Right forelimb (tissue), 1 donor: ENCODE data around the gene CAND2.
"Not testable (repeated sequence)": the region's sequence is repeated elsewhere in the genome, so short reads cannot be mapped to it uniquely, and the experiment has no call there.

Experiments used
- DNase-seq: peaks from one replicate; pipeline ENCODE4 v3.0.0-alpha.2; 2018

CAND2 gene

GRCh38 chr3:12832350-12833221, 36.1 kb downstream of the CAND2 start:
- DNase-seq = no peak

DNA sequence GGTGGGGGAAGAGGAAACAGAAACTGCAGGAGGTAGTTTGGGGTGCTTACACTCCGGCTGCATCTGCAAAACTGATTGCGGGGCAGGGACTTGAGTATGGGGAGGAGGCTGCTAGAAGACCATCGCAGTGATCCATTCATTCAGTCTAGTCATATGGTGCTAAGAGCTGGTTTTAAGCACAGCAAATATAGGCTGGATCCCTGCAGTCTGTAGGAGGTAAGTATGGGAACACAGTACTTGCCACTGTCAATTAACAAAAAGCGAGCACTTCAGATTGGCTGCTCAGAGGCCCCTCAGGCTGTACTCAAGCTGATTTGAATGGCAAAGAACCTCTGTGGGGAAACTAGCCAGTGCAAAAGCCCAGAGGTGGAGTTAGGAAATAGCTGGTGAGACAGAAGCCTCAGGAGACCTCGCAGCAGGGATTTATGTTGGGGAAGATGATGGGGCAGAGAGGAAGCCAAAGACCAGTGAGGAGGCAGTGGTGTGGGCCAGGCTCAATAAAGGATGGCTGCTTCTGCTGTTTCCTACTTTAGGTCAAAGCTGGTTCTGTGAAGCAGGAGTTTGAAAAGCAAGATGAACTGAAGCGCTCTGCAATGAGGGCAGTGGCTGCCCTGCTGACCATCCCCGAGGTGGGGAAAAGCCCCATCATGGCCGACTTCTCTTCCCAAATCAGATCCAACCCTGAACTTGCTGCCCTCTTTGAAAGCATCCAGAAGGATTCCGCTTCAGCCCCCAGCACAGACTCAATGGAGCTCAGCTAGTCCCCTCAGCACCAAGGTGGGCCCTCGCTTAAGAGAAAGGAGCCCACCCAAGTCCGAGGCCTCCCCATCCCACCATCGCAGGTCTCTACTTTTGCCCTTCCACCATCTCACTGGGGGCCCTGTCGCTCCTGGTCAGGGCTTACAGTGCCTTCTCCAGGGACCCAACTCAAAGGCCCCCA, 37.0 kb downstream of the CAND2 start:
- no peak for DNase-seq

DNA sequence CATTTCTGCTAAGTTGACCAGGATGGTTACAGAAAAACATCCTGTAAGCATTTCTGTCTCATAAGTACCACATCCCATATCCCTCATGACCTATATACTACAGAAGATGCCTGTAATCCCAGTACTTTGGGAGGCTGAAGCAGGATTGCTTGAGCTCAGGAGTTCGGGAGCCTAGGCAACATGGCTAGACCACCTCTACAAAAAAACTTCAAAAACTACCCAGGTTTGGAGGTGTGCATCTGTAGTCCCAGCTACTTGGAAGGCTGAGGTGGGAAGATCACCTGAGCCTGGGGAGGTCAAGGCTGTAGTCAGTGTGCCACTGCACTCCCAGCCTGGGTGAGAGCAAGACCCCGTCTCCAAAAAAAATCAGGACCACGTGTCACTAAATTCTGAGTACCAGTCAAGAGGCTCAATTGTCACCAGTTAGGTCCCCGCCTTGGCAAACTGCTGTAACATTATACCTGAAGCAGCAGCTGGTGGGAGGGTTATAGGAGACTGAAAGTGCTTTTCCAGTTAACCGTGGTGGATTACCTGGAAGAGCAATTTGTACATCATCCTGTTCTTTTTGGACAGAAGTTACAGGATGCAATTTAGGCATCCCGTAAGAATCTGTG, 38.7 kb downstream of the CAND2 start:
- DNase-seq = no peak

DNA sequence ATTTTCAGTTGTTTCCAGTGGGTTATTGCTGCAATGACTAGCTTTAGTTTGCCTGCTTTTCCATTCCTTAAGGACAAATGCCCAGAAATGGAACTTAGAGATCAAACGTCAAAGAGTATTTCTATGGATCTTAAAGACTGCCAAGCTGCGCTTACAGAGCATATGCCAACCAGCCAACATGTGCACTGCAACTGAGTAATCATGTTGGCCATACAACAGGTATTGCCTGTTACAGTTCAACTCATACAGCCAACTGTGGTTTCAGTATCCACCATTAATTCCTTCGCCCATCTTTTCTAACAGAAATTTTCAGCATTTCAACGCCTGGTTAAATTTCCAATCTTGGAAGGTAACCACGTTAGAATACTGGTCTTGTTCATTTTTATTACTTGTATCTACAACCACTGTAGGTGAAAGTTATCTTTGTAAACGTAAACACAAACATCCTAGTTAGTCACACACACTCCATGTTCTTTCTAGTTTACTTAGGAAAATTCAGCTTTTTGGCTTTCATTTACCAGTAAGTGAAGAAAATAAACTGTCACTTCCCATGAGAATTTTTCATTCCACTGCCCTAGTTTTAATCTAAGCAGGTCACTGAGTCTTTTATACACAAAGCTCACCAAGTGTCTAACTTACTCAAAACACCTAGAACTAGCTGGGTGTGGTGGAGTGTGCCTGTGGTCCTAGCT, 41.0 kb downstream of the CAND2 start:
- no peak for DNase-seq

GRCh38 chr3:12838179-12838965, 41.9 kb downstream of the CAND2 start:
- no peak for DNase-seq

GRCh38 chr3:12839156-12839946, 42.9 kb downstream of the CAND2 start:
- no peak for DNase-seq

DNA sequence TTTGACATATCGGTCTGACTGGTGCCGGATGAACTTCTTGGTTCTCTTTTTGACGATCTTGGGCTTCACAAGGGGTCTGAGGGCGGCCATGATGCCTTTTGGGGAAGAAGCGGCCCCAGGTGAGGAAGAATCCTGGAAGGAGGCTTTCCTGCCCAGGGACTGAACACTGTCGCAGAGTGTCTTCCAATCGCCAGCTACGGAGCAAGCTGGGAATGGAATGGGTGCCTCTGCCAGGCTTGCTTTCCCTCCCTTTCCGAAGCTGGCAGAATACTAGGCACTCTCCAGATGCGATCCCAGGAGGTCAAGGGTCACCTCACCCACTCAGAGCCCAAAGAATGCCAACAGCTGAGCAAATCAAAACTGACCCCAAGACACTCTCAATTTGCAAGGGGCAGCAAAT, 43.7 kb downstream of the CAND2 start:
- DNase-seq = not testable (repeated sequence)

DNA sequence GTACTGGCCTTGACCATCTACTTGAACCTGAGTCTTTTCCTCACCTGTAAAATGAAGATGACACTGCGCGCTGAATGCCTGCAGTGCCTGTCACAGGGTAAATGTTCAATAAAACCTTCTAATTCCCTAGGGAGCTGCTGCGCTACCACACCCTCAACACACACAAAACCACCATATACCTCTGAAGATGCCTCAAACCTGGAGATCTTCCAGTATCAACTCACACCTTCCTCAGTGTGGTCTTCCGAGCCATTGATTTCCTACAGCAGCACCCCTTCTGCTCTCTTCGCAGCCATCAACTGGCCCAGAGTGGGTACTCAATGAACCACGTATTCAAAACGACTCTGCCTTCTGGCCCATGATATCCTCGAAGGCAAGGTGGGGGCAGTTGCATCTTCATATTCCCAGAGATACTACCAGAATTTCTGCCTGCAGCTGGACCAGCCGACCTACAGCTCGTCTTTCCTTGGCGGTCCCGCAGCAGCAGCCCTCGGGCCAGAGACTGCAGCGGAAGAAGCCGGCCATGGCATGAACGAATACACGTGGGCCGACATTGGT, 44.2 kb downstream of the CAND2 start:
- DNase-seq = no peak

DNA sequence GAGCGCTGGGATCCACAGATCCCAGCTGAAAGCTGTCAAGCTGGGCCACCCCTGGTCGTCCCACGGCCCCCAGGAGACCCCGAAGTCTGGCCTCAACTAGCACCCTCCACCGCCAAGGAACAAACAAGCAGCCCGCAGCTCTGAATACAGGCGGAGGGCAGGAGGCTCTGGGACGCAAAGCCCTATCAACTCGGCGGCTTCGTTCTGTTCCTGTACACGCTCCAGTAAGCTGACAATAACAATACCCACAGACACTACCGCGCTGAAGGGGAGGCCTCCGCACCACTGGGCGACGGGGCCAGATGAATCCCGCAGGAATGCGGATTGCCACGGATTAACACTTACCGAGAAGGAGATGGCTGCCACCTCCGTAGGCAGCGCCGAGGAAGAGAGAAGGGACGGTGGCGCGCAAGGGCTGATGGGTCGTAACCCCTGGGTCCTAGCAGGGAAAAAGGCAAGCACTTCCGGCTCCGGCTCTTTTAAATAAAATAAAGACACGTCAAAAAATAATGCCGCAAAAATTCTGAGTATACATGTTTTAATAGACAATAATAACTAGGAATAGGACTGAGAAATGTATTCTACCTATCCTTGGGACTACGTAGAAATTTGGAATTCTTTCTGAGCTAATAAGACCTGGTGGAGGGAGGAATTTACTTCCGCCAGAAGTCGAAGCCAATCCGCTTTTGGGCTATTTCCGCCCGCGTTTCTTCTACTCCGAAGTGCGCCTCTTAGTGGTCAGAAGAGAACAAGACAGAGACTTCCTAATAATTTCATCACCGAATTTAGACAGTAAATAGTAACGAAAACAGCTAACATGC, 44.9 kb downstream of the CAND2 start, which contains the start of gene RPL32:
Gene RPL32 (minus strand): TSS at position 417 of the 821 bp plus-strand sequence. CDS start 1,328 bp downstream, outside the sequence.
- peak; percentile 90 for DNase-seq

DNA sequence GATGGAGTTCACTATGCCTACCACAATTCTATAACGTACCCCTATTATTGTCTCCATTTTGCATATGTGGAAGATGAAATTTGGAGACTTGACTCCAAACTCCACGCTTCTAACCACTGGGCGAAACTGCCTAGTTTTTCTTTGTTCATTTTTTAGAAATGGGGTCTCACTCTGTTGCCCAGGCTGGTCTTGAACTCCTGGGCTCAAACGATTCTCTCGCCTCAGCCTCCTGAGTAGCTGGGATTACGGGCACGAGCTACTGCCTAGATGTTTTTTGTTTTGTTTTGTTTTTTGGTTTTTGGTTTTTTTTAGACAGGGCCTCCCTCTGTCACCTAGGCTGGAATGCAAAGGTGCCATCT, 45.5 kb downstream of the CAND2 start:
- no peak for DNase-seq

GRCh38 chr3:12842469-12842868, 46.0 kb downstream of the CAND2 start:
- DNase-seq = no peak

DNA sequence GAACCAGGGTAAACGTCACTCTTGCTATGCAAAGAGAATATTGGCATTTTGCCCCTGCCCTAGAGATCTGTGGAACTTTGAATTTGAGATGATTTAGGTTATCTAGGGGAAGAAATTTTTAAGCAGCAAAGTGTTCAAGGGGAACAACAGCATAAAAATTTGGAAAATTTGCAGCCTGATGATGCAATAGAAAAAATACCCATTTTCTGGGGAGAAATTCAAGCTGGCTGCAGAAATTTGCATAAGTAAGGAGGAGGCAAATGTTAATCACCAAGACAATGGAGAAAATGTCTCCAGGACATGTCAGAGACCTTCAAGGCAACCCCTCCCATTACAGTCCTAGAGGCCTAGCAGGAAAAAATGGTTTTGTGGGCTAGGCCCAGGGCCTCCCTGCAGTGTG, 49.3 kb downstream of the CAND2 start:
- DNase-seq = no peak

DNA sequence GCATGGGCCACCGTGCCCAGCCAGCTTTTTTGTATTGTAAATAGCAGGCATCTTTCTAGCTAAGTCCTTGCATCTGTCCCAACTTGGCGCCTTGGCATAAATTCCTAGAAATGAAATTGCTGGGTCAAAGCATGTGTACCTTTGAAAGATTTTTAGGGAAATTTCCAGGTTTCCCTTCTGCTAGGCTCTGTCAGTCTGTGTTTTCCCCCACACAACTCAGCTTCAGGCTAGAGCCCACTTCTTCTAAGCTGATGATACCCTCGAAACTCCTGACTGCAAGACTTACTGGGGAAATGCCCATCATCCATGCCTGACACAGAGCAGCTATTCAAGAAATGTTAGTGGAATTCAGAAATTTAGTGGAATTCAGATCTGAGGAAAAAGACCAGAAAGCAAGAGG, 55.7 kb downstream of the CAND2 start:
- no peak for DNase-seq

- not testable (repeated sequence) for DNase-seq
Observed at GRCh38 chr3:12853847-12854246, 57.4 kb downstream of the CAND2 start.

DNA sequence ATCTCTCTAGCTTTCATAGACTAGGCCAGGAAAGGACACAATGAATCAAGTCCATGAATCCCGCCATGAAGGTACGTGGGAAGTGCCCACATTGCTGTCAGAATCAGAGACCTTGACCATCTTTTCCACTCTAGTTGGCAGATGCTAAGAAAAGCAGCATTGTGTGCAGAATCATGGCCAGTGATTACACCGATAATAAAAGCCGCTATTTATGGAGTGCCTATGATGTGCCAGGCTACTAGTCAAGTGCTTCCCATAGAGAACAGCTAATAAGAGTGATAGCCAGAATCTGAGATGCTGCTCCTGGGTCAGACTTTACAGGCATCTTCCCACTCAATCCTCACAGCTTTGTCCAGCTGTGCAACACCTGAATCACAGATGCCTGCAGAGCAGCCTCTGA, 58.1 kb downstream of the CAND2 start:
- DNase-seq = no peak

DNA sequence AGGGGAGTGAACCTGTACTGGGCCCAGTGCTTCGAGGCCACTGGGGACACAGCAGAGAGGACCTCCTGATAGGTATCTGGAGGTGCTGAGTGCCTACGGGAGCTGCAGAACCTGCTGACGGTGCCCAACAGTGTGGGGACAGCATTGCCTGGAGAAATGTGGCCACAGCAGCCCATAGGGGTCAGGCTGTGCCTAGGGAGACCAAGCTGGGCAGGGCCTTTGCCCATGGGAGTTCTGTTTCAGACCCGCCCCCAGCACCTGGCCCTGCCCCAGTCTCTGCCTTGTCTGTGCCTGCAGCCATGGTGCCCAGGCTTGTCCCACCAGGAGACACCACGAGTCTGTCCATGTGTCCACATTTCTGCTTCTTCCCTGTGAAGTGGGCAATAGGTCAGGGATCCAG, 60.1 kb downstream of the CAND2 start:
- DNase-seq = no peak

GRCh38 chr3:12859840-12860239, 63.4 kb downstream of the CAND2 start:
- no peak for DNase-seq

DNA sequence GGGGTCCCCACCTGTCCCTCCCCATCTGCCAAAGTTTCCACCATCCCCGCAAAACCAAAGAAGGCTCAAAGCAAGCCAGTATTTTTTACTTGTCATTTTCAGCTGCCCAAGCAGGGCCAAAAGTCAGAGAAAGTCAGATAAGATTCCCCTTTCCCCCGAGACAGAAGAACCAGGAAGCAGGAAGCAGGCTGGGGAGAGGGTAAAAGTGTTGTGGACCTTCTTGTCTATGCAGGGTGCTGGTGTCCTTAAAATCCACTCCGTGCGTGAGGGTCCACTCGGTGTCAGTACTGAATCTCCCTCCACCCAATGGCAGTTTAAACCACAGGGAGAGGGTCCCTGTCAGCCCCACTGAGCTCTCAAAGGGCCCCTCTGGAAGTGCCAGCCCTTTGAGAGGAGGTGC, 65.1 kb downstream of the CAND2 start:
- DNase-seq = no peak

GRCh38 chr3:12862387-12862786, 65.9 kb downstream of the CAND2 start:
- DNase-seq = no peak

- no peak for DNase-seq
Observed at GRCh38 chr3:12865271-12865670, 68.8 kb downstream of the CAND2 start.
